H9 (cell line): ENCODE data around the gene DENND6B. TPM values are rescaled to one million over a fixed set of nuclear protein-coding genes. Genes with fewer than 3 reads are reported as not detected.

ENCODE experiments used
- DNase-seq: peaks from one replicate; pipeline ENCODE4 v3.0.0-alpha.2; 2017
- H2AFZ ChIP-seq: one replicate; pipeline ENCODE4 v1.6.1; 2013; ENCODE audit warnings: mild to moderate bottlenecking, low read length, control low read depth, moderate library complexity
- H2AK5ac ChIP-seq: 2 replicates; pipeline ENCODE4 v1.6.1; 2013; ENCODE audit warnings: low read length, control low read depth, mixed read lengths; ENCODE audit not compliant: insufficient read length
- H2BK120ac ChIP-seq: one replicate; pipeline ENCODE4 v1.6.1; 2013; ENCODE audit warnings: low read depth, mild to moderate bottlenecking, low read length, control low read depth, inconsistent platforms; ENCODE audit not compliant: poor library complexity, severe bottlenecking
- H2BK12ac ChIP-seq: 2 replicates; pipeline ENCODE4 v1.6.1; 2013; ENCODE audit warnings: low read length, control low read depth, mixed read lengths, low read depth; ENCODE audit not compliant: insufficient read length
- H2BK15ac ChIP-seq: 2 replicates; pipeline ENCODE4 v1.6.1; 2013; ENCODE audit warnings: low read depth, low read length, control low read depth
- H2BK20ac ChIP-seq: one replicate; pipeline ENCODE4 v1.6.1; 2013; ENCODE audit warnings: low read depth, mild to moderate bottlenecking, low read length, control low read depth, inconsistent platforms; ENCODE audit not compliant: poor library complexity, severe bottlenecking
- H2BK5ac ChIP-seq: 2 replicates; pipeline ENCODE4 v1.6.1; 2013; ENCODE audit warnings: low read length, control low read depth, mixed read lengths; ENCODE audit not compliant: insufficient read length
- H3K14ac ChIP-seq: 2 replicates; pipeline ENCODE4 v1.6.1; 2013; ENCODE audit warnings: low read length, control low read depth; ENCODE audit not compliant: insufficient read depth
- H3K18ac ChIP-seq: 2 replicates; pipeline ENCODE4 v1.6.1; 2013; ENCODE audit warnings: low read depth, mild to moderate bottlenecking, mixed read lengths, low read length, control low read depth; ENCODE audit not compliant: insufficient read length
- H3K23ac ChIP-seq: 2 replicates; pipeline ENCODE4 v1.6.1; 2013; ENCODE audit warnings: low read length, control low read depth, mixed read lengths, low read depth; ENCODE audit not compliant: insufficient read length
- H3K23me2 ChIP-seq: 2 replicates; pipeline ENCODE4 v1.6.1; 2013; ENCODE audit warnings: low read depth, mild to moderate bottlenecking, mixed read lengths, low read length, control low read depth; ENCODE audit not compliant: insufficient read length, poor library complexity, severe bottlenecking
- H3K27ac ChIP-seq: 2 replicates; pipeline ENCODE4 v1.5.1; 2013; ENCODE audit warnings: low read length, control low read depth, mixed read lengths, low read depth; ENCODE audit not compliant: insufficient read length
- H3K27me3 ChIP-seq: 2 replicates; pipeline ENCODE4 v1.6.1; 2013; ENCODE audit warnings: low read length, control low read depth, inconsistent platforms; ENCODE audit not compliant: insufficient read depth
- H3K4ac ChIP-seq: 2 replicates; pipeline ENCODE4 v1.6.1; 2013; ENCODE audit warnings: low read depth, mild to moderate bottlenecking, control low read depth, inconsistent platforms, low read length, moderate library complexity
- H3K4me1 ChIP-seq: 2 replicates; pipeline ENCODE4 v1.6.1; 2013; ENCODE audit warnings: low read length, control low read depth, inconsistent platforms; ENCODE audit not compliant: insufficient read depth
- H3K4me2 ChIP-seq: 2 replicates; pipeline ENCODE4 v1.6.1; 2013; ENCODE audit warnings: low read length, control low read depth, mixed read lengths; ENCODE audit not compliant: insufficient read length, insufficient read depth
- H3K56ac ChIP-seq: 2 replicates; pipeline ENCODE4 v1.6.1; 2013; ENCODE audit warnings: low read depth, mild to moderate bottlenecking, mixed read lengths, low read length, control low read depth; ENCODE audit not compliant: insufficient read length
- H3K79me1 ChIP-seq: 2 replicates; pipeline ENCODE4 v1.6.1; 2013; ENCODE audit warnings: low read depth, mild to moderate bottlenecking, moderate library complexity, low read length, control low read depth, inconsistent platforms; ENCODE audit not compliant: insufficient read depth, poor library complexity, severe bottlenecking
- H3K79me2 ChIP-seq: 2 replicates; pipeline ENCODE4 v1.6.1; 2013; ENCODE audit warnings: low read length, control low read depth, inconsistent platforms; ENCODE audit not compliant: insufficient read depth
- H3K9ac ChIP-seq: 2 replicates; pipeline ENCODE4 v1.6.1; 2013; ENCODE audit warnings: low read length, control low read depth, mixed read lengths; ENCODE audit not compliant: insufficient read length; ENCODE audit errors: extremely low read depth
- H3K9me3 ChIP-seq: one replicate; pipeline ENCODE4 v1.6.1; 2013; ENCODE audit warnings: low read depth, low read length, inconsistent platforms; ENCODE audit not compliant: control insufficient read depth
- H3T11ph ChIP-seq: one replicate; pipeline ENCODE4 v1.6.1; 2013; ENCODE audit warnings: mild to moderate bottlenecking, low read length, control low read depth, inconsistent platforms
- H4K20me1 ChIP-seq: one replicate; pipeline ENCODE4 v1.6.1; 2013; ENCODE audit not compliant: control insufficient read depth, insufficient read length, insufficient read depth
- H4K5ac ChIP-seq: 2 replicates; pipeline ENCODE4 v1.6.1; 2013; ENCODE audit warnings: low read depth, mild to moderate bottlenecking, mixed read lengths, low read length, control low read depth; ENCODE audit not compliant: insufficient read length
- H4K8ac ChIP-seq: replicated peaks from 2 replicates; pipeline ENCODE4 v1.6.1; 2013; ENCODE audit warnings: low read length, control low read depth, mixed read lengths, low read depth; ENCODE audit not compliant: insufficient read length
- H4K91ac ChIP-seq: 2 replicates; pipeline ENCODE4 v1.6.1; 2013; ENCODE audit warnings: low read depth, mild to moderate bottlenecking, moderate library complexity, mixed read lengths, low read length, control low read depth; ENCODE audit not compliant: insufficient read length
- H3K27ac Mint-ChIP-seq, 3 experiments: 2 replicates in 2 of 3; 3 replicates in 1 of 3; pipeline ENCODE4 v1.8.0; 2020 to 2021; ENCODE audit warnings: mixed read lengths in 3 of 3, mild to moderate bottlenecking in 1 of 3, moderate library complexity in 1 of 3
- H3K27me3 Mint-ChIP-seq: 2 replicates; pipeline ENCODE4 v1.8.0; 2021; ENCODE audit warnings: low read depth, mild to moderate bottlenecking, moderate library complexity, mixed read lengths
- H3K36me3 Mint-ChIP-seq, 3 experiments: 2 replicates in 2 of 3; 3 replicates in 1 of 3; pipeline ENCODE4 v1.8.0; 2020 to 2021; ENCODE audit warnings: low read depth in 3 of 3, mixed read lengths in 3 of 3; ENCODE audit not compliant: insufficient read depth in 1 of 3
- H3K4me1 Mint-ChIP-seq, 2 experiments: 2 replicates each; pipeline ENCODE4 v1.8.0; 2020; ENCODE audit warnings: mixed read lengths in 2 of 2
- H3K4me3 Mint-ChIP-seq, 2 experiments: 2 replicates in 1 of 2; 3 replicates in 1 of 2; pipeline ENCODE4 v1.8.0; 2020 to 2021; ENCODE audit warnings: mild to moderate bottlenecking in 2 of 2, mixed read lengths in 2 of 2, moderate library complexity in 1 of 2
- H3K9me3 Mint-ChIP-seq, 2 experiments: 2 replicates in 1 of 2; 3 replicates in 1 of 2; pipeline ENCODE4 v1.8.0; 2020; ENCODE audit warnings: mild to moderate bottlenecking in 2 of 2, mixed read lengths in 2 of 2, moderate library complexity in 1 of 2
- CTCF ChIP-seq: fragments of 200-600 bp; sonication (generic); conservative IDR thresholded peaks from 3 replicates; pipeline ENCODE4 v1.8.0; 2021; ENCODE audit warnings: antibody characterized with exemption, mild to moderate bottlenecking
- WGBS: extraction: QIAGEN DNeasy Blood & Tissue Kit; methylation state at CpG from one replicate; pipeline ENCODE4 v1.1.7; 2013; ENCODE audit warnings: missing lambda C conversion rate, low lambda C conversion rate, mixed read lengths; ENCODE audit not compliant: insufficient read length; ENCODE audit errors: extremely low coverage; 5-methylcytosine and 5-hydroxymethylcytosine counted together
- total RNA-seq: library from RNA; stranded (reverse); gene quantifications from 2 replicates; pipeline ENCODE4 v1.2.1, GENCODE V29; 2021

The DENND6B gene
- total RNA-seq, 1 experiment from 2014 or later = 1.5 TPM

- Histone ChIP-seq H3K56ac (no peak overlapping the region), H2AK5ac (no peak overlapping the region), H4K5ac (no peak overlapping the region), H3T11ph (no peak overlapping the region), H3K4me2 (no peak overlapping the region), H3K4me1 (no peaks in the 10 kb centered on the region), H2AFZ (no peak overlapping the region), H2BK5ac (no peak overlapping the region), H2BK12ac (no peak overlapping the region), H3K27me3 (peaks cover 15% of the 10 kb centered on the region; the same call in 1 of the 2 replicates), H3K79me2 (no peaks in the 10 kb centered on the region), H3K27ac (no peak overlapping the region), H3K18ac (no peak overlapping the region), H3K23ac (no peak overlapping the region), H4K20me1 (no peaks in the 10 kb centered on the region), H2BK120ac (no peak overlapping the region), H2BK15ac (no peak overlapping the region), H3K23me2 (peaks cover 5% of the 10 kb centered on the region), H3K79me1 (no peaks in the 10 kb centered on the region), H3K14ac (no peak overlapping the region), H3K9me3 (no peaks in the 10 kb centered on the region), H4K8ac (no peak overlapping the region), H3K4ac (no peak overlapping the region), H4K91ac (no peak overlapping the region), H2BK20ac (no peak overlapping the region), H3K9ac (no peak overlapping the region)
- Mint-ChIP-seq H3K27me3 (peaks cover 80% of the 10 kb centered on the region), H3K27ac (no peak overlapping the region), H3K4me3 (no peak overlapping the region), H3K9me3 (peaks cover 2 to 3% of the 10 kb centered on the region in 2 experiments; a peak in 2 of 5 replicates), H3K36me3 (no peaks in the 10 kb centered on the region), H3K4me1 (peaks cover 8 to 16% of the 10 kb centered on the region in 2 experiments)
- no peak for TF ChIP-seq CTCF
- DNase-seq = no peak
- WGBS = no CpG with 5 or more reads among the region's 37 CpGs
Measured at GRCh38 chr22:50266994-50267393, 59.8 kb downstream of the DENND6B start.
